DMS 273 (cell line): ENCODE data around the gene LIM2.
"Not testable (repeated sequence)": the region's sequence is repeated elsewhere in the genome, so short reads cannot be mapped to it uniquely, and the experiment has no call there.

Experiments
- DNase-seq: peaks from one replicate; lab custom pipeline; 2025; ENCODE audit not compliant: unreplicated experiment; lab: John Stamatoyannopoulos, UW

The LIM2 gene

DNA sequence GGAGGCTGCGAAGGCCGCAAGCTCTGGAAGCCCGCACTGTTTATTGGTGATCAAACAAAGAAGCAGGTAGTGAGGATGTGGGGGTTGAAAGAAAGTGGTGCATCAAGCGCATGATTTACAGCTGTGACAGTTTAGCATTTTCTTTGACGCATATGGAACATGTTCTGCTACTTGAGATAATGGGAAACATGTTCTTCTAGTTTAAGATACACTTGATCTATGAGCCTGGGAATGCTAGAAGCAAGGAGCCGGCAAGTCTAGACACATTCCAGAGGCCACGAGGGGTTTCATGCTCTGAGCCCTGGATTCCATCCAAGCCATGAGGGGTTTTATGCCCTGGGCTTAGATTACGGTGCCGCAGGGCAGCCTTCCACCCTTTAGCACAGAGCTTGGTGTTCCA, 9.7 kb upstream of the LIM2 start:
- DNase-seq, result not testable (repeated sequence)

GRCh38 chr19:51396175-51396574, 8.4 kb upstream of the LIM2 start:
- DNase-seq, result no peak

DNA sequence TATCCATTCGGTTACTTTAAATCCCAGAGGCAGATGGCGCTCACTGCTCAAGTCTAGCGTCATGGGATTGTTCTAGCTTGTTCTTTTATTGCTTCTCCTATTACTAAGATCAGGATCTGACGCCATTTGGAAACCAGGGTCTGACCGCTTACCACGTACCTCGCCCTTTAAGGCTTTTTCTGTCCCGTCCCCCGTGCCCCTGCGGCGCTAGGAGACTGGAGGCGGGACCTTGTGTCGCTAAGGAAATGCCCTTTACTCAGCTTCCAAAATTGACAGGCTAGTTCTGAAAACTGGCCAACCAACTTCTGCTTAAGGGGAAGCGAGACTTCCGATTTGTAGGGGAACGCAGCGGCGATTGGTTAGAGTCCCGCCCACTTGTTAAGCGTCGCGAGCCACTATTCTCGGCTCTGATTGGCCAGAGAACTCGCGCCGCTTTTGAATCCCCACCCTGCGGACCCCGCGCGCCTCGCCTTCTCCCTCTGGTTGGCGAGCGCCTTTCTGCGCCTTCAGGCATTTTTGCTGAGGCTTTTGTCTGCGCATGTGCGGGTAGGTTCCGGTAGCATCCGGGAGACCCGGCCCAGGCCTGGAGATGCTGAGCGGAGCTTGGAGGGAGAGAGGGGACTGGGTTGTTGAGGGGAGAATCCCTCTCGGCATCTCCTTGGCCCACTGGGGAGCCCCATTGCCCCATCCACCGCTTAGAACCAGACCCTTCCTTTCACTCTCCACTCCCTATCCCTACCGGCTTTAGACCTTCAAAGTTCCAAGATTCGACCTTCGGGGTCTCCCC, 6.5 kb upstream of the LIM2 start:
- peak; percentile 99 for DNase-seq

- DNase-seq, result no peak
Observed at GRCh38 chr19:51392701-51393100, 4.9 kb upstream of the LIM2 start.

GRCh38 chr19:51391073-51391611, 3.4 kb upstream of the LIM2 start:
- DNase-seq, result no peak

- no peak for DNase-seq
Observed at GRCh38 chr19:51389143-51389542, 1.4 kb upstream of the LIM2 start.

DNA sequence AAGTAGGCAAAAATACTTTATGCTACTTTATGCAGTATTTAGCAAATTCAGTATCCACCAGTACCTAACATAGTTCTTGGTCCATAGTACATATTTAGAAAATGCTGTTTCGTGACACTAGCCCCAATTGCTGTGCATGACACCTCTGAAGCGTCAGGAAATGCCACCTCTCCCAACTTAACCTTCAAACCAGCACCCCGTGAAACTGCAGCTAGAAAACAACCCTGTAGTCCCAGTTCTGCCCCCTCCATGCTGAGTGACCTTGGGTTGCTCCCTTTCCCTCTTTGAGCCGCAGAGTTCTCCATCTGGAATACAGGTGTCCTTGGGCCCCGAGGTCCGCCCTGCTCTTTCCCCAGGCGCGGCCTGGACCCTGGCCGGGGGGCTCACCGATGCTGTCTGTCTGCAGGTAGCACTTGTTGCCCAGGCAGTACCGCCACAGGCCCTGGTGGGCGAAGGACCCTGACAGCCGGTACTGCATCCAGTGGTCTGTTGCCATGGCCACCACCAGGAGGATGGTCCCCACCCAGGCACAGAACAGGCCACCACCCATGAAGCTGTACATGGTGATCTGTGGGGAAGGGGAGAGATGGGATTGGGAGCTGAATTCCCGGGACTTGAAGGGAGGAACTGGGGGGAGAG, 773 bp downstream of the LIM2 start:
- DNase-seq, result no peak

- DNase-seq, result no peak
Observed at GRCh38 chr19:51382004-51382403, 5.8 kb downstream of the LIM2 start.

GRCh38 chr19:51380379-51380778, 7.4 kb downstream of the LIM2 start:
- DNase-seq, result no peak

GRCh38 chr19:51377422-51377821, 10.4 kb downstream of the LIM2 start:
- DNase-seq, result no peak

DNA sequence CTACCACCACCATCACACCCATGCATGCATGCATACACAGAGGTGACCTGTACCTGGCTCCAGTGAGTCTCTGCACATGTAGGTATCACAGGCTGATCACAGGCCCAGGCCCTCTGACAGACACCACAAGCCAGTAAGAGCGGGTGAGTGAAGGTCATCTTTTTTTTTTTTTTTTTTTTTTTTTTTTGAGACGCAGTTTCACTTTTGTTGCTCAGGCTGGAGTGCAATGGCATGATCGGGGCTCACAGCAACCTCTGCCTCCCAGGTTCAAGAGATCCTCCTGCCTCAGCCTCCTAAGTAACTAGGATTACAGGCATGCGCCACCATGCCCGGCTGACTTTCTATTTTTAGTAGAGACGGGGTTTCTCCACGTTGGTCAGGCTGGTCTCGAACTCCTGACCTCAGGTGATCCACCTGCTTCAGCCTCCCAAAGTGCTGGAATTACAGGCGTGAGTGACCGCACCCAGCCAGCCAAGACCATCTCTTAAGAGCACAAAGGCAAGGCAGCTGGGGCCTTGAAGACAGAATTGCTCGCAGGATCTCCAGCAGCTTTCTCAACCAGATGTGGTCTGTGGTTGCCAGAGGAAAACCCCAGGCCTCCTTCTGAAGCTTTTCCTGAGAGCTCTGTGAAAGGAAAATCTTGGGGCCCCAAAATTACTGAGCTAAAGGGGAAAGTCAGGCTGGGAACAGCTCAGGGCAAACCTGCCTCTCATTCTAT, 12.1 kb downstream of the LIM2 start:
- DNase-seq, result no peak

GRCh38 chr19:51372649-51373504, 14.9 kb downstream of the LIM2 start, which contains the start of gene NKG7:
Gene NKG7 (minus strand): TSS chr19:51372654. CDS start chr19:51372535, 119 bp downstream.
- DNase-seq, result no peak

DNA sequence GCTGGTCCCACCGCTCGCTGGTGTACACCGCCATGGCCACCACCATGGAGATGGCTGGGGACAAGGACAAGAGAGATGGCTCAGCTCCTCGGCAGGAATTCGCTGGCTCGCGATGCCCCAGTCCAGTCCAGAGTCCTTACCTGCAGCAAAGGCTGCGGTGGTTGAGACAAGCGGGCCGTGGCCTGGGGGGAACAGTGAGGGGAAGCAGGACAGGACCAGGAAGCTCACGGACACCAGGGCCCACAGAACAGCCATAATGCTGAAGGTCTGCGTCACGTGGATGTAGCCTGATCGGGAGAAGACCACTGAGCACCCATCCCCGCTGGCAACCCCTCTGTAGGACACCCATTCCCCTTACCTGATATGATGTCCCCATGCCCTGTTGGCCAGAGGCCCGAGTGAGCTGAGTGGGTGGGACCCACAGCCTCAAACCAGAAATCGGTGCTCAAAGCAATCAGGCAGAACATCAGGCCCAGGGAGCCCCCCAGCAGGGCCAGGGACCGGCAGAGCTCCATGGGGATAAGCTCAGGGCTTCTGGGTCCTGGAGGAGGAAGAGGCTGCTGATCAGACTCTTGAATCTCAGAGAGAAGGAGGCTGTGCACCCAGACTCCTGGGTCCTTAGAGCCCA, 15.6 kb downstream of the LIM2 start:
- no peak for DNase-seq

- no peak for DNase-seq
Observed at GRCh38 chr19:51371186-51371690, 16.5 kb downstream of the LIM2 start.

DNA sequence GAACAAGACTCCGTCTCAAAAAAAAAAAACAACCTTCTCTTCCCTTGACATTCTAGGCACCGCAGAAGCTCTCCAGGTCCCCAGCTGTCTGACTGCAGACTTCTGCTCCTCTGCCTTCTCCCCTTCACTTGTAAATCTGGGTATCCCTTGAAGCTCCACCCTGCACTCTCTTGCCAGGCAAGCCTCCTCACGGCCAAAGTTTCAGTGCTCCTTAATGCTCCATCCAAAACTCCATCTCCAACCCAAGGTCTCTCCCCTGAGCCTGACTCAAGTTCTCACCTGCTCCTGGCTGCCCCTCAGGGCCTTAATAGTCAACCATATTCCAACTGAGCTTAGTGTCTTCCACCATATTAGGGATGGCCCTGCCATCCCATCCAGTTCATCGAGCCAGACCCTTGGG, 17.5 kb downstream of the LIM2 start:
- DNase-seq, result no peak

DNA sequence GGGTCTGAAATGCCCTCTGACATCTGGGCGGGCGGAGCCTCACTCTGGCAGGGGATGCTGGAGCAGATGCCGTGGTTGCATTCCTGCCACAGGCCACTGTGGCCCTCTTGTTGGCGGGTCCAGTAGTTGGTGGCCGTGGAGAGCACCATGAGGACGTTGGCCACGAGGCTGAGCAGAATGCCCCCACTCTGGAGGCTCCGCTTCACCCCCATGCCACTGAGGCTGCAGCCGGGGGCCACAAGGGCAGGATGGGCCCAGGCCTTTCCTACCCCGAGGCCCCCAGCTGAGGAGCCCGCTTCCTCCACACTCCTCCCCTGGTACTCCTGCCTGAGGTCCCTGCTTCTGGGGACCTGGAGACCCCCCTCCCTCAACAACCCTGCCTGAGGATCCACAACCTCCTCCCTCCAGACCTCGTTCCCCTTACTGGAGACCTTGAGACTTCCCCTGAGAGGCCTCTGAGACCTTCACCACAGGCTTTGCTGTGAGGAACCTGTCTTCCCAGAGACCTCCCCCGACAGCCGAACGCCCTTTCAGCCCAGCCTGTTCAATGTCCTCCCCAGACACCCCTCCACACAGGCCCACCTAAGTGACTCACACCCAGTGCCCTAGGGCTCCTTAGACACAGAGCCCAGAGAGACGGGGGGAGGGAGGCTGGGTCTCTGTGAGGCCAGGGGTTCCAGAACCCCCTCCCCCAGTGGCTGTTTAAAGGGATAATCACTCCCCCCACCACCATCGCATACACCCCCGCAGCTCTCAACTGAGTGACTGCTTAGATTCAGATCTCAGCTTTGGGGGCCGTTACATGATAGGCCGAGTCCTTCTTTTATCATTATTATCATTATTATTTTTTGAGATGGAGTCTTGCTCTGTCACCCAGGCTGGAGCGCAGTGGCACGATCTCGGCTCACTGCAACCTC, 19.1 kb downstream of the LIM2 start, which contains the start of gene CLDND2:
CLDND2 (minus strand) TSS at position 638 of the 917 bp plus-strand sequence; CDS start at position 212, 426 bp downstream.
- DNase-seq, result no peak

GRCh38 chr19:51367565-51368365, 20.0 kb downstream of the LIM2 start:
- peak; percentile 99 for DNase-seq

DNA sequence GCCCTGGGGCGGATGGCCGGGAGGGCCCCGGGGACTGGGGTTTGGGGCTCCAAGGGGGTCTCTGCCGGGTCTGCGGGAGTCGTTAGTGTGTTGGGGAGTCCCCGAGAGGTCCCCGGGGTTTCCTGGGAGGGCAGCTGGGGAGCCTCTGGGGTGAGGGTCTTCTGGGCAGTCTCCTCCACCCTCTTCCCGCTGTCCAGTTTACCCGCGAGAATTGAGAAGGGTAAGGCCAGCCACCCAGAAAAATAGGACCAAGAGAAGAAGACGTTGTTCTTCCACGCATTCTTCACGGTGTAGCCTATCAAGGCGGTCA, 20.6 kb downstream of the LIM2 start:
- DNase-seq, result no peak
